HEK293T (cell line): ENCODE results near the gene OGT.

ENCODE experiments used
- BHLHE40 ChIP-seq: fragments of 450-650 bp; IDR thresholded peaks from 2 replicates; pipeline ENCODE4 v1.6.1; 2016; ENCODE audit warnings: mild to moderate bottlenecking, moderate library complexity, borderline replicate concordance
- FOXA1 ChIP-seq: fragments of 450-650 bp; IDR thresholded peaks from 2 replicates; pipeline ENCODE4 v1.6.1; 2016; ENCODE audit warnings: mild to moderate bottlenecking
- FOXK2 ChIP-seq: fragments of 450-650 bp; IDR thresholded peaks from 2 replicates; pipeline ENCODE4 v1.6.1; 2016; ENCODE audit warnings: mild to moderate bottlenecking
- FOXM1 ChIP-seq: fragments of 450-650 bp; IDR thresholded peaks from 2 replicates; pipeline ENCODE4 v1.6.1; 2017; ENCODE audit warnings: mild to moderate bottlenecking, borderline replicate concordance
- HDGF ChIP-seq: fragments of 450-650 bp; IDR thresholded peaks from 2 replicates; pipeline ENCODE4 v1.6.1; 2017; ENCODE audit warnings: antibody characterized with exemption, borderline replicate concordance
- NFRKB ChIP-seq: fragments of 450-650 bp; IDR thresholded peaks from 2 replicates; pipeline ENCODE4 v1.6.1; 2016; ENCODE audit warnings: mild to moderate bottlenecking, moderate library complexity
- SP1 ChIP-seq: fragments of 450-650 bp; IDR thresholded peaks from 2 replicates; pipeline ENCODE4 v1.6.1; 2017
- SUZ12 ChIP-seq: fragments of 450-650 bp; IDR thresholded peaks from 2 replicates; pipeline ENCODE4 v1.6.1; 2016; ENCODE audit warnings: mild to moderate bottlenecking
- TARDBP ChIP-seq: fragments of 450-650 bp; IDR thresholded peaks from 2 replicates; pipeline ENCODE4 v1.6.1; 2016

DNA sequence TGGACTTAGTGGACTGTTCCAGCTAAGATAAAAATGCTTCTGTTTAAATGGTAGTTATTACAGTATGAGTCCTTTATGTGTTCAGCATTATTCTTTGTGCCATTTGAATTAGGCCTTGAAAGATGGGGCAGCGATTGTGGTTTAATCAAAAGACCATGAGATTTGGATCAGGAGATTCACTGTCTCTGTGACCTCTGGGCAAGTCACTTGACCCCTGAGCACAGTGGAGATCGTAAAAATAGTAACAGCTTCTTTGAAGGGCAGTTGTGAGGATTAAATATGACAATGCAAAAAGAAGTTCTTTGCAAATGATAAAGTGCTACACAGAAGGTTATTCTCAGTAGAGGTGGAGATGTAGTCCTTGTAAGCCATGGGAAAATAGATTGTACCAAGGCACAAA lies 74.6 kb downstream of the OGT start:
- TF ChIP-seq FOXM1 (no peak), SP1 (no peak), FOXA1 (no peak), HDGF (no peak), SUZ12 (no peak), NFRKB (no peak), TARDBP (no peak), BHLHE40 (no peak), FOXK2 (no peak)
